PFSK-1 (cell line): Measurements from ENCODE around the gene GLIS1.

ENCODE experiments used
- FOXP2 ChIP-seq: optimal IDR thresholded peaks from 2 replicates; pipeline ENCODE3; 2011; ENCODE audit warnings: borderline replicate concordance, control low read depth, inconsistent platforms; ENCODE audit not compliant: insufficient read depth; ENCODE audit errors: extremely low read length, extremely low read depth
- POLR2AphosphoS5 ChIP-seq: IDR thresholded peaks from 2 replicates; pipeline ENCODE4 v1.6.1; 2012; ENCODE audit warnings: low read depth, mild to moderate bottlenecking, control low read depth, low read length, moderate library complexity
- REST ChIP-seq, 2 experiments: IDR thresholded peaks; 2 replicates each; pipeline versions ENCODE4 v1.6.1 to v1.8.0; 2011 to 2012; ENCODE audit warnings: low read depth in 2 of 2, low read length in 2 of 2, control low read depth in 1 of 2, inconsistent platforms in 1 of 2, mild to moderate bottlenecking in 1 of 2, moderate library complexity in 1 of 2; ENCODE audit not compliant: insufficient read depth in 1 of 2
- TAF1 ChIP-seq: IDR thresholded peaks from 2 replicates; pipeline ENCODE4 v1.6.1; 2012; ENCODE audit warnings: low read length, control low read depth, borderline replicate concordance; ENCODE audit not compliant: insufficient read depth

DNA sequence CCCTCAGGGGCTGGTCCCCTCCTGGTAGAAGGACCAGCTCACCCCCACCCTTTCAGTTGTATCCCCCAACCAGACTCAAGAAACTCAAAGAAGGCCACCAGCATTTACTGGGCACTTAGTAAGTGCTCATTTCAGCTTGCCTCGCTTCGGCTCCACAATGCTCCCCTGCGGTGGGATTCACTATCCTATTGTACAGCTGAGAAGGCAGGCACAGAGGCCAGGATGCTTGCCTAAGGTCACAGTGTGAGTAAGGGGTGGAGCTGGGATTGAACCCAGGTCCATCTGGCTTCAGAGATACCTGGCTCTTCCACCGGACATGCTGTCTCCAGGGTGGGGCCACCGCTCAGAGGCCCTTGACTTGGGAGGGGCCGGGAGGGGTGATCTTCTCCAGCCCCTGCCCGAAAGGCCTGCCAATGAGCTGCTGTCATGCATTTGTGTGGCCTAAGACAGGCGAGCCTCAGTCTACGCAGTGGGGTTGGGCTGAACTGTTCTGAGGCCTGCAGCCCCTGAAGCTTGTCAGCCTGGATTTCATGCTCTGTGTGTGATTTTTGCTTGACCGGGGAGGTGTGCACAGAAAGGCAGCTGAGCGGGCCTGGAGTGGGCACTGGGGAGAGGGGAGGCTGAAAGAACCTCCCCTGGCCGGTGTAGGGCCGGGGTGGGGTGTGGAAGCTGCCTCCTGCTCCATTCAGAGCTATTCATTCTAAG lies 231.7 kb downstream of the GLIS1 start:
- no peak for TF ChIP-seq POLR2AphosphoS5
- no peak for TF ChIP-seq REST (IDR thresholded peaks at IDR 0.05; ENCODE audit: insufficient read depth in 1 of 2, low read depth in 2 of 2, low read length in 2 of 2)
- no peak for TF ChIP-seq FOXP2
- TF ChIP-seq TAF1: no peak
